Endothelial cell of umbilical vein (primary cell): ENCODE data around the gene DPF3. TPM values are rescaled to one million over a fixed set of nuclear protein-coding genes. Genes with fewer than 3 reads are reported as not detected.

ENCODE experiments used
- BruUV-seq: library from RNA; stranded (reverse); fragments of 400-500 nt; replicated peaks from 2 replicates; lab custom pipeline; 2021; lab: Mats Ljungman, UMichigan
- CTCF ChIA-PET: fragments of 300-600, 350-600 bp; sonication (Branson Sonifier 250); formaldehyde crosslinking; loops from one replicate; lab custom pipeline; 2021; ENCODE audit warnings: antibody characterized with exemption, inconsistent platforms; lab: Charles Lee
- POLR2A ChIA-PET: fragments of 300-600, 350-600 bp; sonication (Branson Sonifier 250); formaldehyde crosslinking; loops from one replicate; lab custom pipeline; 2021; ENCODE audit warnings: antibody characterized with exemption, inconsistent platforms; lab: Charles Lee
- DNase-seq: peaks from one replicate; pipeline ENCODE4 v3.0.0-alpha.2; 2011; ENCODE audit warnings: low read depth, low spot score
- FAIRE-seq: peaks from 2 replicates; lab custom pipeline; 2011; peaks lifted over from hg19 to GRCh38; lab: Jason Lieb, UNC
- H2AFZ ChIP-seq: 2 replicates; pipeline ENCODE4 v1.6.0; 2012; ENCODE audit warnings: low read depth, low read length, control low read depth, inconsistent platforms
- H3K27ac ChIP-seq: 2 replicates; pipeline ENCODE4 v1.5.1; 2011; ENCODE audit warnings: low read depth, mild to moderate bottlenecking, control low read depth, low read length, moderate library complexity; ENCODE audit not compliant: insufficient read depth
- H3K27me3 ChIP-seq, 2 experiments: 2 replicates each; pipeline versions ENCODE4 v1.6.0 to v1.6.1; 2011; ENCODE audit warnings: low read length in 2 of 2, mixed read lengths in 1 of 2; ENCODE audit not compliant: control insufficient read depth in 2 of 2, insufficient read depth in 2 of 2
- H3K36me3 ChIP-seq, 2 experiments: 2 replicates in 1 of 2; 3 replicates in 1 of 2; pipeline ENCODE4 v1.5.1; 2011; ENCODE audit warnings: low read length in 2 of 2, mild to moderate bottlenecking in 1 of 2, moderate library complexity in 1 of 2; ENCODE audit not compliant: control insufficient read depth in 2 of 2, insufficient read depth in 2 of 2; ENCODE audit errors: extremely low read depth in 1 of 2
- H3K4me1 ChIP-seq: 3 replicates; pipeline ENCODE4 v1.5.1; 2011; ENCODE audit warnings: mild to moderate bottlenecking, low read length; ENCODE audit not compliant: control insufficient read depth, insufficient read depth; ENCODE audit errors: extremely low read depth
- H3K4me2 ChIP-seq: 2 replicates; pipeline ENCODE4 v1.6.1; 2011; ENCODE audit warnings: low read length, control low read depth, mixed read lengths; ENCODE audit not compliant: insufficient read depth
- H3K4me3 ChIP-seq, 3 experiments: fragments of 200-600 bp in 1 of 3; sonication (generic), shearing (Covaris generic) in 1 of 3; replicated peaks in 1 of 3; 2 replicates each; pipeline ENCODE4 v1.5.1; 2011 to 2016; ENCODE audit warnings: control low read depth in 3 of 3, low read length in 3 of 3, mild to moderate bottlenecking in 2 of 3, inconsistent platforms in 1 of 3, low read depth in 1 of 3, moderate library complexity in 1 of 3; ENCODE audit not compliant: insufficient read depth in 1 of 3
- H3K79me2 ChIP-seq: 2 replicates; pipeline ENCODE4 v1.6.0; 2012; ENCODE audit warnings: low read length, inconsistent platforms; ENCODE audit not compliant: control insufficient read depth, insufficient read depth
- H3K9ac ChIP-seq: replicated peaks from 2 replicates; pipeline ENCODE3; 2011; ENCODE audit warnings: low read length, control low read depth; ENCODE audit not compliant: insufficient read depth; ENCODE audit errors: extremely low read depth
- H3K9me1 ChIP-seq: replicated peaks from 3 replicates; pipeline ENCODE4 v1.6.0; 2011; ENCODE audit warnings: mild to moderate bottlenecking, low read length; ENCODE audit not compliant: control insufficient read depth, insufficient read depth; ENCODE audit errors: extremely low read depth
- H3K9me3 ChIP-seq: replicated peaks from 2 replicates; pipeline ENCODE4 v1.5.1; 2012; ENCODE audit warnings: low read length, inconsistent platforms; ENCODE audit not compliant: control insufficient read depth, insufficient read depth
- H4K20me1 ChIP-seq: replicated peaks from 2 replicates; pipeline ENCODE3; 2011; ENCODE audit warnings: mild to moderate bottlenecking, low read length; ENCODE audit not compliant: control insufficient read depth, insufficient read depth; ENCODE audit errors: extremely low read depth
- EZH2 ChIP-seq: IDR thresholded peaks from 2 replicates; pipeline ENCODE4 v1.6.1; 2012; ENCODE audit warnings: borderline replicate concordance, low read depth, mild to moderate bottlenecking, moderate library complexity, low read length, inconsistent platforms; ENCODE audit not compliant: severe bottlenecking
- FOS ChIP-seq: IDR thresholded peaks from 2 replicates; pipeline ENCODE4 v1.6.1; 2011; ENCODE audit warnings: mild to moderate bottlenecking, low read length, moderate library complexity, borderline replicate concordance; ENCODE audit not compliant: insufficient read depth
- GATA2 ChIP-seq: IDR thresholded peaks from 2 replicates; pipeline ENCODE4 v1.7.0; 2011; ENCODE audit warnings: low read depth, mild to moderate bottlenecking, moderate library complexity, mixed read lengths, low read length; ENCODE audit not compliant: insufficient read length, insufficient read depth
- JUN ChIP-seq: IDR thresholded peaks from 2 replicates; pipeline ENCODE4 v1.6.1; 2011; ENCODE audit warnings: borderline replicate concordance, low read depth; ENCODE audit not compliant: insufficient read length, insufficient read depth
- MAX ChIP-seq: IDR thresholded peaks from 2 replicates; pipeline ENCODE4 v1.6.1; 2011; ENCODE audit not compliant: insufficient read depth, insufficient read length
- MYC ChIP-seq: IDR thresholded peaks from one replicate; pipeline ENCODE4 v1.6.1; 2011; ENCODE audit warnings: mild to moderate bottlenecking, low read depth, low read length
- POLR2A ChIP-seq: IDR thresholded peaks from 2 replicates; pipeline ENCODE4 v1.6.1; 2012; ENCODE audit warnings: low read depth, mild to moderate bottlenecking, control low read depth, low read length
- POLR2AphosphoS5 ChIP-seq: IDR thresholded peaks from 2 replicates; pipeline ENCODE4 v1.6.1; 2012; ENCODE audit warnings: low read depth, mild to moderate bottlenecking, control low read depth, low read length, moderate library complexity; ENCODE audit not compliant: insufficient read depth
- dilution Hi-C: fragments of 300-500 bp; cut with MboI; formaldehyde crosslinking; loops from one replicate; pipeline ENCODE4 v1.15.0; 2019; ENCODE audit warnings: low sequenced_read_pairs; ENCODE audit not compliant: extremely low pct_ligation_motif_present
- intact Hi-C: fragments of 100-400 bp; cut with micrococcal nuclease; formaldehyde crosslinking; loops from one replicate; pipeline ENCODE4 v1.10.0; 2022
- polyA plus RNA-seq, 4 experiments: library from polyadenylated mRNA; depleted of rRNA in 3 of 4; stranded (reverse) in 3 of 4; unstranded in 1 of 4; fragments of >200 nt; gene quantifications; 2 replicates each; pipeline versions ENCODE4 v1.2.1 to v1.2.3, GENCODE V29; 2011 to 2012; ENCODE audit warnings: missing spikeins in 1 of 4
- total RNA-seq: library from RNA; stranded (reverse); gene quantifications from 2 replicates; pipeline ENCODE4 v1.2.3, GENCODE V29; 2021
- TF ChIP-seq, protein P1 (sequence below), 2 donors: IDR thresholded peaks; 1 replicate in 1 of 2; 2 replicates in 1 of 2; pipeline ENCODE4 v1.5.1; 2011; ENCODE audit warnings: low read length in 2 of 2, mild to moderate bottlenecking in 2 of 2, moderate library complexity in 2 of 2, control low read depth in 1 of 2, inconsistent platforms in 1 of 2, low read depth in 1 of 2; ENCODE audit not compliant: insufficient read depth in 1 of 2; ENCODE audit errors: extremely low read depth in 1 of 2

Gene DPF3
- total and polyA plus RNA-seq, 2 donors (not counting 3 experiments of a cell fraction or from before 2014, with no cell fraction given): 2.4 to 3.5 TPM

- intact Hi-C loops: no loop called here
- CTCF ChIA-PET: no interaction called here
- FAIRE-seq (no peak), DNase-seq (no peak)
- Histone ChIP-seq H3K4me2 (no peak overlapping the region), H3K79me2 (no peaks in the 10 kb centered on the region), H3K27me3 (peaks cover 23 to 48% of the 10 kb centered on the region in 2 experiments), H3K9me1 (no peaks in the 10 kb centered on the region), H3K4me3 (no peak overlapping the region), H2AFZ (no peak overlapping the region), H3K9ac (no peak overlapping the region), H4K20me1 (no peaks in the 10 kb centered on the region), H3K9me3 (no peaks in the 10 kb centered on the region), H3K4me1 (no peaks in the 10 kb centered on the region), H3K27ac (no peak overlapping the region), H3K36me3 (no peaks in the 10 kb centered on the region)
- dilution Hi-C loops: no loop called here
- TF ChIP-seq MYC: no peak
- no peak for TF ChIP-seq POLR2A
- TF ChIP-seq GATA2: no peak
- no peak for TF ChIP-seq POLR2AphosphoS5
- no peak for TF ChIP-seq FOS
- no peak for TF ChIP-seq JUN
- no peak for TF ChIP-seq MAX
- no peak for TF ChIP-seq EZH2
- TF ChIP-seq, protein P1, sequence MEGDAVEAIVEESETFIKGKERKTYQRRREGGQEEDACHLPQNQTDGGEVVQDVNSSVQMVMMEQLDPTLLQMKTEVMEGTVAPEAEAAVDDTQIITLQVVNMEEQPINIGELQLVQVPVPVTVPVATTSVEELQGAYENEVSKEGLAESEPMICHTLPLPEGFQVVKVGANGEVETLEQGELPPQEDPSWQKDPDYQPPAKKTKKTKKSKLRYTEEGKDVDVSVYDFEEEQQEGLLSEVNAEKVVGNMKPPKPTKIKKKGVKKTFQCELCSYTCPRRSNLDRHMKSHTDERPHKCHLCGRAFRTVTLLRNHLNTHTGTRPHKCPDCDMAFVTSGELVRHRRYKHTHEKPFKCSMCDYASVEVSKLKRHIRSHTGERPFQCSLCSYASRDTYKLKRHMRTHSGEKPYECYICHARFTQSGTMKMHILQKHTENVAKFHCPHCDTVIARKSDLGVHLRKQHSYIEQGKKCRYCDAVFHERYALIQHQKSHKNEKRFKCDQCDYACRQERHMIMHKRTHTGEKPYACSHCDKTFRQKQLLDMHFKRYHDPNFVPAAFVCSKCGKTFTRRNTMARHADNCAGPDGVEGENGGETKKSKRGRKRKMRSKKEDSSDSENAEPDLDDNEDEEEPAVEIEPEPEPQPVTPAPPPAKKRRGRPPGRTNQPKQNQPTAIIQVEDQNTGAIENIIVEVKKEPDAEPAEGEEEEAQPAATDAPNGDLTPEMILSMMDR (IDR thresholded peaks at IDR 0.05; ENCODE audit: extremely low read depth in 1 of 2, insufficient read depth in 1 of 2, low read depth in 1 of 2, low read length in 2 of 2): no peak
- BruUV-seq: no TSS peak
- POLR2A ChIA-PET: no interaction called here
Measured at GRCh38 chr14:72578514-72578913, 315.4 kb downstream of the DPF3 start.
